HepG2 (cell line): ENCODE data around the gene AQP9. TPM values are rescaled to one million over a fixed set of nuclear protein-coding genes. Genes with fewer than 3 reads are reported as not detected.

Experiments
- ARNT2 ChIP-seq: sonication (generic); formaldehyde crosslinking; IDR thresholded peaks from 2 replicates; pipeline ENCODE4 v1.8.0; 2022; ENCODE audit warnings: mild to moderate bottlenecking, low read depth, missing genetic modification reagents, moderate library complexity
- BCL6 ChIP-seq: IDR thresholded peaks from 2 replicates; pipeline ENCODE4 v1.6.1; 2016; ENCODE audit warnings: missing genetic modification reagents, missing compliant biosample characterization
- DPF2 ChIP-seq: sonication (generic); formaldehyde crosslinking; IDR thresholded peaks from 2 replicates; pipeline ENCODE4 v1.4.0; 2020; ENCODE audit warnings: mild to moderate bottlenecking, low read depth, missing genetic modification reagents, borderline replicate concordance
- GATAD2A ChIP-seq: IDR thresholded peaks from 2 replicates; pipeline ENCODE4 v1.6.1; 2016
- HNF1B ChIP-seq: sonication (generic); formaldehyde crosslinking; IDR thresholded peaks from 2 replicates; pipeline ENCODE4 v1.5.1; 2020; ENCODE audit warnings: mild to moderate bottlenecking, moderate library complexity, missing genetic modification reagents
- HNRNPLL ChIP-seq: fragments of 200-400 bp; formaldehyde crosslinking; IDR thresholded peaks from 2 replicates; pipeline ENCODE4 v1.6.1; 2017; ENCODE audit warnings: mild to moderate bottlenecking, low read depth, low read length; ENCODE audit not compliant: poor library complexity, severe bottlenecking
- HOMEZ ChIP-seq: IDR thresholded peaks from 2 replicates; pipeline ENCODE4 v1.6.1; 2016; ENCODE audit warnings: low read depth
- HOXA5 ChIP-seq: sonication (generic); formaldehyde crosslinking; IDR thresholded peaks from 2 replicates; pipeline ENCODE4 v1.4.0; 2020; ENCODE audit warnings: missing genetic modification reagents
- ISL2 ChIP-seq: sonication (generic); formaldehyde crosslinking; IDR thresholded peaks from 2 replicates; pipeline ENCODE4 v1.5.0; 2020; ENCODE audit warnings: missing genetic modification reagents
- KAT8 ChIP-seq: IDR thresholded peaks from 2 replicates; pipeline ENCODE4 v1.6.1; 2016; ENCODE audit warnings: missing genetic modification reagents, missing compliant biosample characterization
- PITX1 ChIP-seq: sonication (generic); formaldehyde crosslinking; IDR thresholded peaks from 2 replicates; pipeline ENCODE4 v1.5.1; 2020; ENCODE audit warnings: mild to moderate bottlenecking, missing genetic modification reagents
- RARA ChIP-seq: IDR thresholded peaks from 2 replicates; pipeline ENCODE4 v1.6.1; 2016; ENCODE audit warnings: missing genetic modification reagents, missing compliant biosample characterization
- SOX13 ChIP-seq, 3 experiments: fragments of 450-650 bp in 1 of 3; sonication (generic) in 1 of 3; formaldehyde crosslinking in 1 of 3; IDR thresholded peaks in 2 of 3; conservative IDR thresholded peaks in 1 of 3; 2 replicates each; pipeline versions ENCODE4 v1.5.0 to v1.6.1; 2016 to 2020; ENCODE audit warnings: antibody characterized with exemption in 1 of 3, mild to moderate bottlenecking in 1 of 3, missing compliant biosample characterization in 1 of 3, missing genetic modification reagents in 1 of 3, moderate library complexity in 1 of 3
- TFDP2 ChIP-seq: sonication (generic); formaldehyde crosslinking; IDR thresholded peaks from 2 replicates; pipeline ENCODE4 v1.4.0; 2020; ENCODE audit warnings: missing genetic modification reagents
- ZBTB43 ChIP-seq: sonication (generic); formaldehyde crosslinking; conservative IDR thresholded peaks from 2 replicates; pipeline ENCODE4 v1.4.0; 2020; ENCODE audit warnings: missing genetic modification reagents
- ZBTB49 ChIP-seq: sonication (generic); formaldehyde crosslinking; IDR thresholded peaks from 2 replicates; pipeline ENCODE4 v1.4.0; 2020; ENCODE audit warnings: missing genetic modification reagents, borderline replicate concordance
- ZMYM3 ChIP-seq: sonication (generic); formaldehyde crosslinking; IDR thresholded peaks from 2 replicates; pipeline ENCODE4 v1.5.1; 2020; ENCODE audit warnings: mild to moderate bottlenecking, missing genetic modification reagents
- ZNF83 ChIP-seq: sonication (generic); formaldehyde crosslinking; IDR thresholded peaks from 2 replicates; pipeline ENCODE4 v1.4.0; 2020; ENCODE audit warnings: missing genetic modification reagents, mild to moderate bottlenecking, borderline replicate concordance
- polyA plus RNA-seq, 8 experiments: library from polyadenylated mRNA; depleted of rRNA in 3 of 8; stranded (reverse) in 7 of 8; unstranded in 1 of 8; fragments of >200 nt; fragmentation: Illumina TruSeq in 4 of 8; extraction: Trizol in 4 of 8; gene quantifications; 2 replicates each; pipeline versions ENCODE4 v1.2.1 to v1.2.3, GENCODE V29; 2011 to 2016; ENCODE audit warnings: low read depth in 4 of 8, missing spikeins in 1 of 8, mixed read lengths in 1 of 8; ENCODE audit not compliant: insufficient read depth in 1 of 8
- total RNA-seq, 5 experiments: library from RNA; depleted of rRNA; stranded (reverse); fragments of >200 nt; fragmentation: Illumina TruSeq; extraction: Trizol; gene quantifications; 2 replicates each; pipeline ENCODE4 v1.2.3, GENCODE V29; 2016; ENCODE audit warnings: low read depth in 1 of 5
- TF ChIP-seq, protein P1 (sequence below): sonication (generic); formaldehyde crosslinking; IDR thresholded peaks from 2 replicates; pipeline ENCODE4 v1.8.0; 2022; ENCODE audit warnings: mild to moderate bottlenecking, missing genetic modification reagents, borderline replicate concordance

AQP9 gene
- total and polyA plus RNA-seq, 2 of the 13 experiments (the other 11 are each of a cell fraction or from before 2014, with no cell fraction given): not detected

GRCh38 chr15:58167095-58167691, 29.0 kb downstream of the AQP9 start (continued):
- TF ChIP-seq HOMEZ: peak; percentile 77; the same call in 1 of the 2 replicates
- TF ChIP-seq ZBTB43: no peak
- no peak for TF ChIP-seq HOXA5 (CRISPR knock-in tag)
- TF ChIP-seq TFDP2 (CRISPR knock-in tag): 0 out of 2 replicates have a peak, but pooled peaks have one; percentile 18
- TF ChIP-seq RARA (CRISPR knock-in tag): peak; percentile 51
- TF ChIP-seq ZMYM3 (CRISPR knock-in tag): peak; percentile 69
- TF ChIP-seq ARNT2 (CRISPR knock-in tag): no peak
- TF ChIP-seq HNRNPLL: no peak
- TF ChIP-seq ZBTB49 (CRISPR knock-in tag): no peak
- TF ChIP-seq ZNF83 (CRISPR knock-in tag): no peak
- TF ChIP-seq, protein P1, sequence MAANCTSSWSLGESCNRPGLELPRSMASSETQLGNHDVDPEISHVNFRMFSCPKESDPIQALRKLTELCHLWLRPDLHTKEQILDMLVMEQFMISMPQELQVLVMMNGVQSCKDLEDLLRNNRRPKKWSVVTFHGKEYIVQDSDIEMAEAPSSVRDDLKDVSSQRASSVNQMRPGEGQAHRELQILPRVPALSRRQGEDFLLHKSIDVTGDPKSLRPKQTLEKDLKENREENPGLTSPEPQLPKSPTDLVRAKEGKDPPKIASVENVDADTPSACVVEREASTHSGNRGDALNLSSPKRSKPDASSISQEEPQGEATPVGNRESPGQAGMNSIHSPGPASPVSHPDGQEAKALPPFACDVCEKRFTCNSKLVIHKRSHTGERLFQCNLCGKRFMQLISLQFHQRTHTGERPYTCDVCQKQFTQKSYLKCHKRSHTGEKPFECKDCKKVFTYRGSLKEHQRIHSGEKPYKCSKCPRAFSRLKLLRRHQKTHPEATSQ (CRISPR knock-in tag): 0 out of 2 replicates have a peak, but pooled peaks have one; percentile 17
- TF ChIP-seq BCL6 (CRISPR knock-in tag): peak; percentile 11; the same call in 1 of the 2 replicates
- peak; percentile 92 for TF ChIP-seq PITX1
- peak; percentile 61; the same call in 1 of the 2 replicates for TF ChIP-seq DPF2 (CRISPR knock-in tag)
- peak; percentile 89 for TF ChIP-seq ISL2 (CRISPR knock-in tag)
- TF ChIP-seq KAT8 (CRISPR knock-in tag): 0 out of 2 replicates have a peak, but pooled peaks have one; percentile 60
- peak; percentile 63 for TF ChIP-seq GATAD2A (CRISPR knock-in tag)
- TF ChIP-seq SOX13 (IDR thresholded peaks at IDR 0.05): no peak
- TF ChIP-seq SOX13 (CRISPR knock-in tag; conservative IDR thresholded peaks at IDR 0.05 in 1 of 2, IDR thresholded peaks at IDR 0.05 in 1 of 2): peak in 1 of 2 experiments; percentile 49; a peak in 1 of 4 replicates
- TF ChIP-seq HNF1B (CRISPR knock-in tag): peak; percentile 15; the same call in 1 of the 2 replicates
